ENCODE results near the gene ATG4B. TPM values are rescaled to one million over a fixed set of nuclear protein-coding genes. Genes with fewer than 3 reads are reported as not detected.

ATG4B gene
- total and polyA plus RNA-seq, 2 experiments from 2014 or later = 65.3 to 85.5 TPM

- no peaks in the 10 kb centered on the region for H3K27me3 ChIP-seq (replicated peaks; ENCODE audit: insufficient read depth)
- no peaks in the 10 kb centered on the region for H3K9me2 ChIP-seq (ENCODE audit: insufficient read depth)
- no peaks in the 10 kb centered on the region for H3K9me3 ChIP-seq (ENCODE audit: low read depth)
- DNase-seq = no peak
- no peak overlapping the region for H3K27ac ChIP-seq
- H3K4me1 ChIP-seq (ENCODE audit: insufficient read depth) = no peaks in the 10 kb centered on the region
- H3K9ac ChIP-seq = no peak overlapping the region
- no peak overlapping the region for H2AFZ ChIP-seq
- H3K4me2 ChIP-seq (ENCODE audit: unreplicated experiment) = no peak overlapping the region
- H4K20me1 ChIP-seq (ENCODE audit: insufficient read depth) = no peaks in the 10 kb centered on the region
- H3K79me2 ChIP-seq (ENCODE audit: insufficient read depth) = no peaks in the 10 kb centered on the region; the same call in 1 of the 2 replicates
- in situ Hi-C loops (cut with MboI) = no loop called here
- H3K4me3 ChIP-seq = no peak overlapping the region
- TF ChIP-seq EZH2 (IDR thresholded peaks at IDR 0.05; ENCODE audit: insufficient read depth, poor library complexity, severe bottlenecking) (no peak), EZH2phosphoT487 (IDR thresholded peaks at IDR 0.05; ENCODE audit: insufficient read depth, low read depth) (no peak)
- WGBS, 2 experiments (ENCODE audit: low coverage in 1 of 2, low lambda C conversion rate in 2 of 2, missing lambda C conversion rate in 2 of 2) = 94% methylated on average over 1 of the region's 1 CpG
- peaks cover 18% of the 10 kb centered on the region; the same call in 1 of the 2 replicates for H3K36me3 ChIP-seq (ENCODE audit: low read depth)
- no peaks in the 10 kb centered on the region for H3F3A ChIP-seq (ENCODE audit: insufficient read depth)
These were observed 39.0 kb upstream of the ATG4B start for GRCh38 chr2:241598487-241598886.

- Histone ChIP-seq H3K4me2 (ENCODE audit: unreplicated experiment) (no peak overlapping the region), H3K27me3 (replicated peaks; ENCODE audit: insufficient read depth) (no peaks in the 10 kb centered on the region), H3K9ac (no peak overlapping the region), H3K27ac (no peak overlapping the region), H3K4me1 (ENCODE audit: insufficient read depth) (no peaks in the 10 kb centered on the region), H3K4me3 (no peak overlapping the region), H2AFZ (no peak overlapping the region), H3F3A (ENCODE audit: insufficient read depth) (no peaks in the 10 kb centered on the region), H3K79me2 (ENCODE audit: insufficient read depth) (peaks cover 3% of the 10 kb centered on the region), H3K9me3 (ENCODE audit: low read depth) (no peaks in the 10 kb centered on the region), H3K9me2 (ENCODE audit: insufficient read depth) (no peaks in the 10 kb centered on the region), H4K20me1 (ENCODE audit: insufficient read depth) (no peaks in the 10 kb centered on the region), H3K36me3 (ENCODE audit: low read depth) (peaks cover 15% of the 10 kb centered on the region; the same call in 1 of the 2 replicates)
- WGBS, 2 experiments (ENCODE audit: low coverage in 1 of 2, low lambda C conversion rate in 2 of 2, missing lambda C conversion rate in 2 of 2) = 86 to 95% methylated on average over 6 of the region's 6 CpGs
- no peak for TF ChIP-seq EZH2 (IDR thresholded peaks at IDR 0.05; ENCODE audit: insufficient read depth, poor library complexity, severe bottlenecking)
- TF ChIP-seq EZH2phosphoT487 (IDR thresholded peaks at IDR 0.05; ENCODE audit: insufficient read depth, low read depth) = no peak
- in situ Hi-C loops (cut with MboI) = no loop called here
- no peak for DNase-seq
These were observed 37.9 kb upstream of the ATG4B start for GRCh38 chr2:241599615-241600014.

- Histone ChIP-seq H3K27me3 (replicated peaks; ENCODE audit: insufficient read depth) (no peaks in the 10 kb centered on the region), H3K79me2 (ENCODE audit: insufficient read depth) (peaks cover 25% of the 10 kb centered on the region), H3K9me3 (ENCODE audit: low read depth) (no peaks in the 10 kb centered on the region), H3F3A (ENCODE audit: insufficient read depth) (no peaks in the 10 kb centered on the region), H4K20me1 (ENCODE audit: insufficient read depth) (no peaks in the 10 kb centered on the region), H3K27ac (no peak overlapping the region), H3K4me1 (ENCODE audit: insufficient read depth) (no peaks in the 10 kb centered on the region), H2AFZ (no peak overlapping the region), H3K4me2 (ENCODE audit: unreplicated experiment) (no peak overlapping the region), H3K9me2 (ENCODE audit: insufficient read depth) (no peaks in the 10 kb centered on the region), H3K9ac (no peak overlapping the region), H3K4me3 (no peak overlapping the region), H3K36me3 (ENCODE audit: low read depth) (peaks cover 29% of the 10 kb centered on the region; the same call in 1 of the 2 replicates)
- DNase-seq = no peak
- in situ Hi-C loops (cut with MboI) = no loop called here
- TF ChIP-seq EZH2phosphoT487 (IDR thresholded peaks at IDR 0.05; ENCODE audit: insufficient read depth, low read depth) (no peak), EZH2 (IDR thresholded peaks at IDR 0.05; ENCODE audit: insufficient read depth, poor library complexity, severe bottlenecking) (no peak)
- WGBS, 2 experiments (ENCODE audit: low coverage in 1 of 2, low lambda C conversion rate in 2 of 2, missing lambda C conversion rate in 2 of 2) = 95% methylated on average over 13 of the region's 13 CpGs
These were observed 35.7 kb upstream of the ATG4B start for GRCh38 chr2:241601841-241602240.

- Histone ChIP-seq H3K79me2 (ENCODE audit: insufficient read depth) (peaks cover 31% of the 10 kb centered on the region), H4K20me1 (ENCODE audit: insufficient read depth) (no peaks in the 10 kb centered on the region), H3K4me2 (ENCODE audit: unreplicated experiment) (no peak overlapping the region), H3K4me3 (no peak overlapping the region), H3K4me1 (ENCODE audit: insufficient read depth) (no peaks in the 10 kb centered on the region), H3K27ac (no peak overlapping the region), H3K36me3 (ENCODE audit: low read depth) (peaks cover 24% of the 10 kb centered on the region; the same call in 1 of the 2 replicates), H3K9me2 (ENCODE audit: insufficient read depth) (no peaks in the 10 kb centered on the region), H3K27me3 (replicated peaks; ENCODE audit: insufficient read depth) (no peaks in the 10 kb centered on the region), H3K9me3 (ENCODE audit: low read depth) (no peaks in the 10 kb centered on the region), H3K9ac (no peak overlapping the region), H2AFZ (no peak overlapping the region), H3F3A (ENCODE audit: insufficient read depth) (no peaks in the 10 kb centered on the region)
- DNase-seq = no peak
- 97 to 98% methylated on average over 15 to 16 of the region's 17 CpGs for WGBS, 2 experiments (ENCODE audit: low coverage in 1 of 2, low lambda C conversion rate in 2 of 2, missing lambda C conversion rate in 2 of 2)
- in situ Hi-C loops (cut with MboI) = no loop called here
- TF ChIP-seq EZH2phosphoT487 (IDR thresholded peaks at IDR 0.05; ENCODE audit: insufficient read depth, low read depth) (no peak), EZH2 (IDR thresholded peaks at IDR 0.05; ENCODE audit: insufficient read depth, poor library complexity, severe bottlenecking) (no peak)
These were observed 34.8 kb upstream of the ATG4B start for GRCh38 chr2:241602720-241603119.

- TF ChIP-seq EZH2 (IDR thresholded peaks at IDR 0.05; ENCODE audit: insufficient read depth, poor library complexity, severe bottlenecking) (no peak), EZH2phosphoT487 (IDR thresholded peaks at IDR 0.05; ENCODE audit: insufficient read depth, low read depth) (no peak)
- H3K4me1 ChIP-seq (ENCODE audit: insufficient read depth) = no peaks in the 10 kb centered on the region
- no peak overlapping the region for H3K27ac ChIP-seq
- H3K36me3 ChIP-seq (ENCODE audit: low read depth) = peaks cover 23% of the 10 kb centered on the region; the same call in 1 of the 2 replicates
- no peak overlapping the region for H3K4me3 ChIP-seq
- H3K9ac ChIP-seq = no peak overlapping the region
- H4K20me1 ChIP-seq (ENCODE audit: insufficient read depth) = no peaks in the 10 kb centered on the region
- no peak for DNase-seq
- H3K9me3 ChIP-seq (ENCODE audit: low read depth) = no peaks in the 10 kb centered on the region
- H3K79me2 ChIP-seq (ENCODE audit: insufficient read depth) = peaks cover 39% of the 10 kb centered on the region
- H2AFZ ChIP-seq = no peak overlapping the region
- H3K4me2 ChIP-seq (ENCODE audit: unreplicated experiment) = no peak overlapping the region
- in situ Hi-C loops (cut with MboI) = no loop called here
- H3K27me3 ChIP-seq (replicated peaks; ENCODE audit: insufficient read depth) = no peaks in the 10 kb centered on the region
- no peaks in the 10 kb centered on the region for H3F3A ChIP-seq (ENCODE audit: insufficient read depth)
- 75 to 91% methylated on average over 5 of the region's 5 CpGs for WGBS, 2 experiments (ENCODE audit: low coverage in 1 of 2, low lambda C conversion rate in 2 of 2, missing lambda C conversion rate in 2 of 2)
- no peaks in the 10 kb centered on the region for H3K9me2 ChIP-seq (ENCODE audit: insufficient read depth)
These were observed 33.8 kb upstream of the ATG4B start for GRCh38 chr2:241603686-241604085.
